GM21447 (cell line): ENCODE data around the gene SFXN3.

Experiments used
- ATAC-seq: cut with Tn5 transposase; IDR thresholded peaks from one replicate; pipeline ENCODE4 v1.9.1; 2021; ENCODE audit not compliant: unreplicated experiment

Gene SFXN3

GRCh38 chr10:101031128-101031795, at the start of gene SFXN3, which contains the start of gene PDZD7:
SFXN3 (plus strand) TSS chr10:101031234; CDS start chr10:101034695, 3,461 bp downstream.
PDZD7 (minus strand) TSS chr10:101031129; CDS start chr10:101030219, 910 bp downstream.
- peak; percentile 89 for ATAC-seq

- ATAC-seq, result no peak
Measured at GRCh38 chr10:100982916-100983830, 47.9 kb upstream of the SFXN3 start.

- no peak for ATAC-seq
Measured at GRCh38 chr10:100983868-100984671, 47.0 kb upstream of the SFXN3 start.

- no peak for ATAC-seq
Measured at GRCh38 chr10:100984672-100985177, 46.3 kb upstream of the SFXN3 start.

- ATAC-seq, result no peak
Measured at GRCh38 chr10:100985336-100985735, 45.7 kb upstream of the SFXN3 start.

GRCh38 chr10:100986623-100986951, 44.4 kb upstream of the SFXN3 start:
- no peak for ATAC-seq

- ATAC-seq, result peak; percentile 87
Measured at GRCh38 chr10:100986952-100987684, 43.9 kb upstream of the SFXN3 start, which contains the start of the genes MRPL43 and TWNK. MRPL43 (minus strand) TSS chr10:100987497; CDS start chr10:100987443, 54 bp downstream. TWNK (plus strand) TSS chr10:100987543; CDS start chr10:100988211, 668 bp downstream.

- no peak for ATAC-seq
Measured at GRCh38 chr10:100987685-100988049, 43.4 kb upstream of the SFXN3 start.

GRCh38 chr10:100988166-100988565, 42.9 kb upstream of the SFXN3 start:
- ATAC-seq, result no peak

- no peak for ATAC-seq
Measured at GRCh38 chr10:100989088-100989487, 41.9 kb upstream of the SFXN3 start.

- ATAC-seq, result no peak
Measured at GRCh38 chr10:100993986-100994708, 36.9 kb upstream of the SFXN3 start.

GRCh38 chr10:100995181-100995580, 35.9 kb upstream of the SFXN3 start:
- no peak for ATAC-seq

- peak; percentile 18 for ATAC-seq
Measured at GRCh38 chr10:100996678-100997359, 34.2 kb upstream of the SFXN3 start.

GRCh38 chr10:100997360-100998182, 33.5 kb upstream of the SFXN3 start:
- peak; percentile 32 for ATAC-seq

GRCh38 chr10:100998183-100998990, 32.6 kb upstream of the SFXN3 start:
- ATAC-seq, result peak; percentile 36

GRCh38 chr10:100998991-100999741, 31.9 kb upstream of the SFXN3 start:
- peak; percentile 41 for ATAC-seq

GRCh38 chr10:100999742-101000126, 31.3 kb upstream of the SFXN3 start, which contains the start of gene LZTS2:
LZTS2 (plus strand) TSS chr10:100999808; CDS start chr10:101002539, 2,731 bp downstream.
- no peak for ATAC-seq
